Stimulated activated CD8-positive, alpha-beta memory T cell treated with anti-CD3 and anti-CD28 coated beads, Interleukin-2, amount 100 ng/mL, for 1 hour (primary cell): Measurements from ENCODE around the gene CDH15.

ENCODE experiments used
- DNase-seq, 2 donors: peaks; one replicate each; pipeline ENCODE4 v3.0.0-alpha.2; 2020; ENCODE audit warnings: low read depth in 2 of 2

Gene CDH15

GRCh38 chr16:89199241-89200123, 27.9 kb downstream of the CDH15 start:
- no peak for DNase-seq

- no peak for DNase-seq
These were observed 28.7 kb downstream of the CDH15 start, which contains the start of gene SLC22A31 for GRCh38 chr16:89200124-89200849. Gene SLC22A31 (minus strand): TSS chr16:89200537. CDS start chr16:89200501, 36 bp downstream.

- no peak for DNase-seq
These were observed 29.4 kb downstream of the CDH15 start for GRCh38 chr16:89200850-89201411.

GRCh38 chr16:89201439-89202377, 30.2 kb downstream of the CDH15 start:
- peak; percentile 47 to 65 for DNase-seq

GRCh38 chr16:89202422-89203215, 31.1 kb downstream of the CDH15 start:
- DNase-seq, result no peak

GRCh38 chr16:89207993-89208392, 36.4 kb downstream of the CDH15 start:
- no peak for DNase-seq

- DNase-seq, result no peak
These were observed 38.0 kb downstream of the CDH15 start for GRCh38 chr16:89209522-89210044.

- no peak for DNase-seq
These were observed 38.8 kb downstream of the CDH15 start for GRCh38 chr16:89210165-89210903.

GRCh38 chr16:89210904-89211515, 39.5 kb downstream of the CDH15 start:
- DNase-seq, result no peak

GRCh38 chr16:89216315-89217137, 45.0 kb downstream of the CDH15 start:
- DNase-seq, result peak; percentile 72

- no peak for DNase-seq
These were observed 45.5 kb downstream of the CDH15 start for GRCh38 chr16:89217138-89217387.

GRCh38 chr16:89217388-89218191, 46.0 kb downstream of the CDH15 start, which contains the start of gene ZNF778:
Gene ZNF778 (plus strand): TSS chr16:89217703. CDS start chr16:89221128, 3,425 bp downstream.
- peak; percentile 62 to 63 for DNase-seq

- DNase-seq, result no peak
These were observed 47.8 kb downstream of the CDH15 start for GRCh38 chr16:89219365-89219764.

- DNase-seq, result no peak
These were observed 50.1 kb downstream of the CDH15 start for GRCh38 chr16:89221604-89222003.

- no peak for DNase-seq
These were observed 51.4 kb downstream of the CDH15 start for GRCh38 chr16:89222931-89223330.

- no peak for DNase-seq
These were observed 53.1 kb downstream of the CDH15 start for GRCh38 chr16:89224665-89225064.

GRCh38 chr16:89230255-89230654, 58.7 kb downstream of the CDH15 start:
- DNase-seq, result no peak

- no peak for DNase-seq
These were observed 60.6 kb downstream of the CDH15 start for GRCh38 chr16:89232107-89232506.
